Activated CD8-positive, alpha-beta memory T cell treated with anti-CD3 and anti-CD28 coated beads for 36 hours (primary cell): ENCODE results near the gene STT3A. TPM values are rescaled to one million over a fixed set of nuclear protein-coding genes. Genes with fewer than 3 reads are reported as not detected.
"Not testable (repeated sequence)": the region's sequence is repeated elsewhere in the genome, so short reads cannot be mapped to it uniquely, and the experiment has no call there.

Experiments
- CTCF ChIA-PET: fragments of 350-600 bp; sonication (Branson Sonifier 250); formaldehyde crosslinking; loops from one replicate; lab custom pipeline; 2021; ENCODE audit warnings: antibody characterized with exemption; lab: Charles Lee
- POLR2A ChIA-PET: fragments of 350-600 bp; sonication (Branson Sonifier 250); formaldehyde crosslinking; loops from one replicate; lab custom pipeline; 2021; ENCODE audit warnings: antibody characterized with exemption; lab: Charles Lee
- total RNA-seq, 2 experiments: library from RNA; stranded (reverse); gene quantifications; one replicate each; pipeline ENCODE4 v1.2.3, GENCODE V29; 2021

The STT3A gene
- total RNA-seq: 100 to 1,000 TPM; 144 to 151 TPM

DNA sequence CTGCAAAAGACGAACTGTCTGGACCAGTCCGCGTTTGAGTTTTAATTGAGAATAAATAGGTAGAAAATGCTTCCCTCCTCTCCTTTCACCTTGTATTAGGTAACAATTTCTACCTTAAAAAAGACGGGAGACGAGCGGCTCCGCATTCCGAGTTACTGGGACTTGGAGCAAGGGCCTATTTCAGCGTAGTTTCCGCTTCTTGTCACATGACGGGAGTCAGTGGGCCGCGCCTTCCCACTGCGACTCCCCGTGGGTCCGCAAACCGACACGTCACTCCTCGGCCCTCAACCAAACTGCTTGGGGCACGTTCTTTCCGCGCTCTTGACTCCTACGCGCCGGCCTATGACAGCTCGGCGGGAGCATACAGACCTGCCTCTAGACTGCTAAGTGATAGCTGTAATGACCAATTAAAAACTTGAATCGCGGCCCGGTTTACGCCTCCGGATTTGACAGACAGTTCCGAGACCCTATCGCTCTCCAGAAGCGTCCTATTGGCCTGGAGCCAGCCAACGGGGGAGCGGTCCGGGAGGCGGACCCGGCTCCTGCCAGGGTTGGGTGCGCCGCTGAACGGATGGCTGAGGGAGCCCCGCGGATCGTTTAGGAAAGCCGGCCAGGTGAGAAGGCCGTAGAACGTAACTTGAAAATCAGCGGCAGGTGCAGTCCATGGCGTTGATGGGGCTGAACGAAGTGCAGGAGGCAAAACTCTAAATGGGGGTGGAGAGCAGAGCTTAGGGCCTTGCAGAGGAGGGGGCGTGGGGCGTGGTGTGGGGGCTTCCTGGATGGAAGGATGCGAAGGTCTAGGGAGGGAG is at the start of gene STT3A:
Gene STT3A (plus strand): TSS at position 548 of the 809 bp plus-strand sequence. CDS start 3,064 bp downstream, outside the sequence.
- ChIA-PET POLR2A (interaction anchor here (0.5 to 3.4 kb wide), 5 partner anchors 11 to 679 kb away, joined by 3 to 31 read pairs (median 4); partner anchors contain the start of genes CHEK1, EI24 and PUS3), CTCF (interaction anchor here (1.2 to 3.0 kb wide), 3 partner anchors 23 to 33 kb away, joined by 6 to 11 read pairs (median 7); partner anchors contain the start of genes CHEK1 and EI24)

DNA sequence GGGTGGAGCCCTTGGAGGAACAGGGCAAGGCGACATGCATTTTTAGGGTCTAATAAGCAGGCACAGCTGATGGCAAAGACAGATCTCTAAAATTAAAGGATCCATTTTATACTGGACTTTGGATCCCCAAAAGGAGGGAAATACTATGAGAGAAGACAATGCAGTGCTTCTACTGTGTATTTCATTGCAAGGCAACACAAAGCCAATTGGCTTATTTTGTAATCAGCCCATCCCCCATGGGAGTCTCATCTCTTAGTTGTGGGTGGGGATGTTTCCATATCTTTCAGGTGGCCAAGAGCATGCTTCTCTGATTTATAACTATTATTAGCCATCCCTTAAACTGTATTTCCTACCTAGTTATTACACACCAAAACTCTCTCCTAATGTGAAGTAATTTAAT is 41.9 kb upstream of the STT3A start:
- ChIA-PET POLR2A (no interaction called here), CTCF (no interaction called here)

DNA sequence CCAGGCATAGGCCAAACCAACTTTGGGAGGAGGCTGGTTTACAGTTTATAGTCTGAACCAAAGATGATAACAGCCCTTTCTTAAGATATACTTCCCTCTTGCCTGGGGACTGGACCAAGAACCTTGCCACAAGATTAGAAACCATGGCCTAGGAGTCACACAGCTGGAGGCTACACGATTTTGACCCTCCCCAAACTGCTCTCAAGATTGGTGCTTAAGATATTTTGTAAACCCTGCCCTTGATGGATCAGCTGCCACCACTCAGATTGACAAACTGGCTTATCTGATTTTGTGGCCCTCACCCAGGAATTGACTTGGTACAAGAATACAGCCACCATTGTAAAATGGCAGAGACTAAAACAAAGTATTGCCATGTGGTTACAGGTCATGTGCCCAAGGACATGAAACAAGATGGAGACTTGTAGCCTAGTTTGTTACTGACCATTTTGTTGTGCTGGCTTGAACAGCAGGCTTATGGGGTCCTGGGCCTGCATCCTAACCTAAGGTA is 40.8 kb upstream of the STT3A start:
- ChIA-PET CTCF (no interaction called here), POLR2A (no interaction called here)

DNA sequence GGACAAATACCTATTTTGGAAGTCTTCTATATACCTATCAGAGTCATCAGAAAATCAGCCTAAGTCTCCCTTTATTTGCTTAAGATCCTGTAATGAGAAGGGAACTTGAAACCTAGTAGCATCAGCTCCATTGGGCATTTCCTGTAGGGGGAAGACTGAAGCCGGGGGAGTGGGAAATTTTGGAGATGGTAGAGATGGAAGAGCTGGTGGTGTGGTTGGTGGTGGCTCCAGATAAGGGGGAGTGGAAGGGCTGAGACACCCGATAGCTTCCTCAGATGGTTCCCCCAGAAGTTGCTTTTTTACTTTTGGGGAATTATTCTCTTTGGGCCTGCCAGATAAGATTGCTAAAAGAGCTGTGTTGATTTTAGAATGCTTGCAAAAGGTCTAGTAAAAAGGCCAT is 39.7 kb upstream of the STT3A start:
- ChIA-PET POLR2A (no interaction called here), CTCF (no interaction called here)

DNA sequence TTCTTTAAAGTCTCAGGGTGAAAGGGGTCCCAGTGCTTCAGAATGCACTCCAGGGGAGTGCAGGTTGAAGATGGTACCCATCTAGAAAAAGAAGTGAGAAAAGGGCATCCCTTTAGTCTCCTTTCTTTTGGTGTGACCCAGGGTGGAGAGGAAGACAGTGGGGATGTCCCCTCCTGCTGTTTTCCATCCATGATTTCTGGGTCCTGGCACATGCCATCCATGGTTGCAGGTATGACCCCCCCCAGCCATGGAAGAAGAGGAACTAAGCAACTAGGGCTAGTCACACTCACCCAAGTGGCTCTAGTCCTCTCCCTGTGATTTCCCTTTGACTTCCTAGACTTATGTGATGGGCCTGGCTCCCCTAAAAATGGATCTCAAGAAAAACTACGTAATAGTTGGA is 39.3 kb upstream of the STT3A start:
- ChIA-PET CTCF (no interaction called here), POLR2A (no interaction called here)

DNA sequence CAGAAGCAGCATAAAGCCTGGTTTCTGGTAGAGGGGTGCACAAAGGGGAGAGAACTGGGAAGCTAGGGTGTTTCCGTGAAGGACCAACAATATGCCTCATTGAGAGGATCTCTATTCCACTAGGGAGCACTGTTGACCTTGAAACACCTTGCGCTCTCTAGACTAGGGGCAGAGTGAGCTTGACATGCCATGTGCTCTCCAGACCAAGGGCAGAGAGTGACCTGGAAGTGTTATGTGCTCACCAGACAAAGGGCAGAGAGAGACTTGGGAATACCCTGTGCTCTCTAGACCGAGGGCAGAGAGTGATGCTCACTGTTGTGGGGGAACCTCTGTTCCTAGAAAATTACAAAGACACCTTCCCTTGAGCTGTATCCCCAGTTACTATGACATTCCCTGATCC is 38.6 kb upstream of the STT3A start:
- ChIA-PET CTCF (no interaction called here), POLR2A (no interaction called here)

DNA sequence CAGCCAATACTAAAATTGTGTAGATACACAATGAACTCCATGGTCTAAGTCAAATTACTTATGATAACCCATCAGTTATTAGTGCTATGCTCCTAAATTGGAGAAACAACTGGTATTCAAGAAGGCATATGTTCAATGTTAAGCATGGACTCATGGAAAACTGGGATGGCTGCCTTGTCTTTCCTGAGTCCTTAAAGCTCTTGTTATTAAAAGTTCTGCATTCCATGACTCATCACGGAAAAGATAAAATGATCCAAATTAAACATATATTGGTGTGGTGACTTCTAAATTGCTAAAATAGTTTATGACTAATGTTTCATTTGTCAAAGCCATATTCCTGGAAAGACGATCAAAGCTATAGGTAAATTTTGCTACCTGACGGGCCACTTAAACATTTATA is 32.8 kb upstream of the STT3A start:
- POLR2A ChIA-PET: no interaction called here

DNA sequence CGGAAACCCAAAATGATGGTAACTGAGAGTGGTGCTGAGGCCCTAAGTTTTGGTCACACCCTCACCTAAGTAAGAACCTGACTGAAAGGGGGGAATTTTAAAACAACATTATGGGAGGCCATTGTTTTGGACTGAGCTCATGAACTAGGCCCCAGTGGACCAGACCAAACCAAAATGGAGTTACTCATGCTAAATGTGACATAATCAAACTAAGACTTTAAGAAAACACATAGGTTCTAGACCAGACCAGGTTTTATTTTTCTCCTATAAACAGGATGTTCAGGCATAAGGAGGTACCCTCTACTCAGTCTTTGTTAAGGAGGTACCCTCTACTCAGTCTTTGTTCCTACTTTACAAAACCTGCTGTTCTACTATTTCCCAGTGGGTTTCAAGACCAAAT is 30.7 kb upstream of the STT3A start:
- POLR2A ChIA-PET: no interaction called here
- CTCF ChIA-PET: no interaction called here

More for the DNA sequence above, 32.8 kb upstream of the STT3A start:
- CTCF ChIA-PET: interaction anchor here (0.6 kb wide), 1 partner anchor 9 kb away, joined by 7 read pairs; no protein-coding TSS in a partner anchor

DNA sequence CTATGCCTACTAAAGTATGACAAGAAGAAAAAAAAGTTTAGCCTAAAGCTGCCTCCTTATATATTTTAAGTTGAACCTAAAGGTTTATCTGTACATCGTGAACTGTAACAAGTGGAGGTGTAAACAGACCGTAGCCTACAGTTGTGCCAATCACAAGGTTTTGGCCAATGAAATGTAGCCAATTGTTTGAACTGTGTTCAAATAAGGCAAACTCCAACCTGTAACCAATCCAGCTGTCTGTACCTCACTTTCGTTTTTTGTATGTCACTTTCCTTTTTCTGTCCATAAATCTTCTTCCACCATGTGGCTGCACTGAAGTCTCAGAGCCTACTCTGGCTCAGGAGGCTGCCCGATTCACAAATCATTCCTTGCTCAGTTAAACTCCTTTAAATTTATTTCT is 30.2 kb upstream of the STT3A start:
- ChIA-PET POLR2A (no interaction called here), CTCF (no interaction called here)

DNA sequence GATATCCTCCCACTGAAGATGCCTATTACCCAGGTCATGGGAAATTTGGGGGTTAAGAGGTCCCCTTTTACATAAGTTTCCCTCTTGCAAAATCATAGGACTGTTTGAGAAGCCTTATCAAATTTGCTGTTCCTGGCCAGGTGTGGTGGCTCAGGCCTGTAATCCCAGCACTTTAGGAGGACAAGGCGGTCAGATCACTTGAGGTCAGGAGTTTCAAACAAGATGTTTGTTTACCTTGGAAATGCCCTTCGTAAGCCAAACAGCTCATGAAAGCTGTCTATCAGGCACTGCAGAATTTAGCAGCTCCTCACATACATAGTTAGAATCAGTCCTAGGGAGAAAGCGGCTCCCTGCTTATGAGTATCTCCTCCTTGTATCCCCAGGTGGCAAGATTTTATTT is 28.3 kb upstream of the STT3A start:
- ChIA-PET CTCF (no interaction called here), POLR2A (no interaction called here)

DNA sequence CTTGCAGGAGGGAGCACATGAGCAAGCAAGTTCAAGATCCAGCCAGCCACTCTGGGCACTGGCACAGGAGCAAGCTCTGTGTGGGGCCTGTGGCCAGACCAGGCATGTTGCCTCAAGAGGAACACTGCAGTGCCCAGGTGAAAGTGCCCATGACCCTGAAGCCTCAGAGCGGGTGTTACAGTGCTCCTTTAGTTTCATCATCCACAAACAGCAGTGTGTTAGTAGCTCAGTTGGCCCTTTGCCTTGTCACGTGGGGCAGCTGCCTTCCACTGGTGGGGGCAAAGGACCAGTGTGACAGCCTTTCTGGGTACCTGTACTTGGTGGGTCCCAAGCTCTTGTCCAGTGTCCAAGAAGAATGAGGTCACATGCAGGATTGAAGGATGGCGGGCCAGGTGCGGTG is 26.4 kb upstream of the STT3A start:
- ChIA-PET CTCF (no interaction called here), POLR2A (no interaction called here)

DNA sequence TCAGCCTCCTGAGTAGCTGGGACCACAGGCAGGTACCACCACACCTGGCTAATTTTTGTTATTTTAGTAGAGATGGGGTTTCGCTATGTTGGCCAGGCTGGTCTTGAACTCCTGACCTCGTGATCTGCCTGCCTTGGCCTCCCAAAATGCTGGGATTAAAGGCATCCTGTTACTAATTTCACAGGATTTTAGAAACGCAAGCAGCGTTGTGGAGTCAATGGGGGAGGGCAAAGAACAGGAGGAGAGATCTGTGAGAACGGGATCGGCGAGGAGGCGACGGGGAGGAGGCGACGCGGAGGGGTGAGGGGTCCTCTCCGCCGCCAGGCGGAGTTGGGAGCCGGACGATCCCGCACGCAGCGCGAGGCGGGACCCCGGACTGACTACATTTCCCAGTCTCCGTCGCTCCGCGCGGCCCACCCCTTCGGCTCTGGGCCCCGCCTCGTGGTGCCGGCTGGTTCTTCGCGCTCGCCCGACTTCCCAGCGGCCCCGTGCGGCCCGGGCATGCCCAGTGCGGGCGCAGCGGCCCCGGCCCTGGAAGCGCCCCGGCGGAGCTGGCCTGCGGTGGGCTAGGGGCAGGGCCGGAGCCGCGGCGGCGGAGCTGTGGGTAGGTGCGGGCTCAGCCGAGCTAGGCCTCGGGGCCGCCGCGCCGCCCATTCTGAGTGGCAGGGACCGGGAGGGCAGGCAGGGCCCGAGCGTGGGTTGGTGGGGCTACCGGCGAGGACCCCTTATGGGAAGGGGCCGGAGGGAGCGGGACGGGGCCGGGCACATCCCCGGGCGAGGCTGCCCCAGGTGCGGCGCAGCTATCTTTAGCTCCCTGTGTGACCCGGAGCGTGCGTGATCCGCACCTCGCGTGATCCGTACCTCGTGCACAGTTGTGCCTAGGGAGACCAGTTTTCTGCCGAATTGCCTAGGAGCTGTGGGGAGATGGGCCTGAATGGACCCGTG is 23.4 kb upstream of the STT3A start, which contains the start of gene EI24:
Gene EI24 (plus strand): TSS at position 508 of the 945 bp plus-strand sequence. CDS start 3,051 bp downstream, outside the sequence.
- ChIA-PET POLR2A (interaction anchor here (0.9 to 2.2 kb wide), 8 partner anchors 13 to 334 kb away, joined by 3 to 31 read pairs (median 5); partner anchors contain the start of genes CHEK1, HYLS1, PUS3 and STT3A), CTCF (interaction anchor here (0.8 to 1.8 kb wide), 9 partner anchors 9 to 56 kb away, joined by 3 to 10 read pairs (median 4); partner anchors contain the start of gene STT3A)

DNA sequence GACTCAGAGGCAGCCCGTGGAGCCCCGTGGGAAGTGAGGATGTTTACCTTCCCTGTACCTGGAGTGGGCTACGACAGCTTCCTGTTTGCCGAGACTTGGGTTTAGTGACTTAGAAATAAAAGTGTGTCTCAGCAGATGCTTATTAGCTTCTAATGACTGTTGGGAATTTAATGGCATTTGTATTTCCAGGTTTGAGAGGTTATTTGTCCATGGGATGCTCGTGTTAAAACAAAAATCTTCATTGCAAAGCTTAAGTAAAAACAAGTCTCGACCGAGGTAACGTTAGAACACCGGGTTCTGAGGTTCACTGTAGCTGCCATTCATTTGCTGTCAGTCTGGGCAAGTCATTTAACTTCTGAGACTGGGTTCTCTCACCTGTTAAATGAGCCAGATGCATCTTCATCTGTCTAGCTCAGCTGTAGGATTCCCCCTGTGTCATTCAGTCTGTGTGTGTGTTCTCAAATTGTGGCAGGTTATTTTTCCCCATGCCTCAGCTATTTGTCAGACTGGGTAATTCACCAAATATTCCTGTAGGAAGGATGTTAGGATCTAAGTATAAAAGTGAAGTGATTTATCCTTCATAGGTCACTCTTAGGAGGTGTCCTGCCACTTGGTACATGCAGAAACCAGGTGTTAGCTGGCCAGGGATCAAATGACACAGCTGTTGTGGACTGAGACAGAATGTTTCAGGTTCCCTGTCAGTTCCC is 22.6 kb upstream of the STT3A start:
- ChIA-PET CTCF (interaction anchor here (0.8 to 1.8 kb wide), 7 partner anchors 9 to 55 kb away, joined by 3 to 10 read pairs (median 4); partner anchors contain the start of gene STT3A), POLR2A (interaction anchor here (0.6 to 2.2 kb wide), 9 partner anchors 8 to 333 kb away, joined by 3 to 31 read pairs (median 5); partner anchors contain the start of genes CHEK1, HYLS1, PUS3 and STT3A)

DNA sequence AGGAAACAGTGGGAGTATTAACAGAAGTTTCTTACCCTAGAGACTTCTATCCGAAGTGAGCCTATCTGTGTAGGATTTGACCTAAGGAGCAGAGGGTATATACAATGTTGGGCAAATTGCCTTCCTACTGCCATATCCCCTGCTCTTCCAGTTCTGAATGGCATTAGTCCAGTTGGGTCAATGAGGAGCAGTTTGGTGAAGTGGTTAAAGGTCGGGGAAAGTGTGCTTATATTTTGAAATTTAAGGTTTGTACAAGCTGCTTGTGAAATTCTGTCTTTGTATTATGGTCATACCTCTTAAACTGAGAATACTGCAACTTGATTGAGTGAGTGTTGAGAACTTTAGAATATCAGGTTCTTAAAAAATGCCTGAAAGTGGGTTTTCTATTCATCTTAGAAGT is 21.7 kb upstream of the STT3A start:
- POLR2A ChIA-PET: interaction anchor here (2.1 to 2.2 kb wide), 2 partner anchors 21 to 317 kb away, joined by 10 to 31 read pairs; partner anchors contain the start of genes HYLS1 and STT3A
- CTCF ChIA-PET: interaction anchor here (1.8 kb wide), 1 partner anchor 55 kb away, joined by 4 read pairs; no protein-coding TSS in a partner anchor

DNA sequence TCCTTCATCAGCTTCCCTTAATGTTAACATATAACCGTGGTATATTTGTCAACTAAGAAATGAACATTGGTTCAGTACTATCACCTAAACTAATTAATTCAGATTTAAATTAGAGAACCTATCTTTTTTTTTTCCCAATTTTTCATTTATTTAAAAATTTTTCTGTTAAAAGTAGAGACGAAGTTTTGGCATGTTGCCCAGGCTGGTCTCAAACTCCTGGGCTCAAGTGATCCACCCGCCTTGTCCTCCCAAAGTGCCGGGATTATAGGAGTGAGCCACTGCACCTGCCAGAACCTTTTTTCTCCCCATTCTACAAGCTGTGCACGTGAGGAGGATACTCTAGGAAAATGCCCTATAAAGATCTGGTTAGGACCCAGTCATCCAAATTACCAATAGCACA is 19.7 kb upstream of the STT3A start:
- POLR2A ChIA-PET: no interaction called here
- CTCF ChIA-PET: interaction anchor here (1.0 kb wide), 1 partner anchor 60 kb away, joined by 3 read pairs; no protein-coding TSS in a partner anchor

DNA sequence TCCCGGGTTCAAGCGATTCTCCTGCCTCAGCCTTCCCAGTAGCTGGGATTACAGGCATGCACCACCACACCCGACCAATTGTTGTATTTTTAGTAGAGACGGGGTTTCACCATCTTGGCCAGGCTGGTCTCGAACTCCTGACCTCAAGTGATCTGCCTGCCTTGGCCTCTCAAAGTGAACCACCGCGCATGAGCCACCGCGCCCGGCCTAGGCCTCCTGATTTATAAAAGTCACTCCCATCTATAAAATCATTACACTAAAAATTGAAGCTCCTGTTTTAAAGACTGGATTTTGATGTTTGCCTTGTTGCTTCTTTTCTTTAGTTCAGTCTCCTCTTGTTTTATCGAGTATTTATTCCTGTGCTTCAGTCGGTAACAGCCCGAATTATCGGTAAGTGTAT is 15.5 kb upstream of the STT3A start:
- CTCF ChIA-PET, POLR2A ChIA-PET: not testable (repeated sequence)

DNA sequence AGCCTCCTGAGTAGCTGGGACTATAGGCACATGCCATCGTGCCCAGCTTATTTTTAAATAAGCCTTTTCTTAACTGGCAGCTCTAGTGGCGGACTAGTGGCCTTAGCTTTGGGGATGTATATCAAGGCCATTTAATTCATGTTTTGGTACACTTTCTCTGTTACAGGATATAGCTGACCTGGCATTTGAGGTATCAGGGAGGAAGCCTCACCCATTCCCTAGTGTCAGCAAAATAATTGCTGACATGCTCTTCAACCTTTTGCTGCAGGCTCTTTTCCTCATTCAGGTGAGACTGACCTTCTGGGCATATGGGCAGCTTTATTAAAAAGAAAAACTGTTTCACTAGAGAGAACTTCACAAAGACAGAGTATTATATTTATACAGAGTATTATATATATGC is 13.9 kb upstream of the STT3A start:
- CTCF ChIA-PET: interaction anchor here (0.7 kb wide), 1 partner anchor 9 kb away, joined by 3 read pairs; the partner anchor contains the start of gene EI24
- POLR2A ChIA-PET: no interaction called here

DNA sequence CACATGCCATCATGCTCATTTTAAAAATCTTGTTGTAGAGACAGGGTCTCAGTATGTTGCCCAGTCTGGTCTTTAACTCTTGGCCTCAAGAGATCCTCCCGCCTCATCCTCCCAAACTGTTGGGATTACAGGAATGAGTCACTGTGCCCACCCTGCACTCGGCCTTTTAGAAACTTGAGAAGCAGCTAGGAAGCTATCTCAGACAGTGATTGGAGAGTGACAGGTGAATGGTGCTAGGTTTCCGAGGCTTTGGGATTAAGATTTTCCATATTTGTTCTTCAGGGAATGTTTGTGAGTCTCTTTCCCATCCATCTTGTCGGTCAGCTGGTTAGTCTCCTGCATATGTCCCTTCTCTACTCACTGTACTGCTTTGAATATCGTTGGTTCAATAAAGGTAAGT is 12.8 kb upstream of the STT3A start:
- POLR2A ChIA-PET: no interaction called here
- CTCF ChIA-PET: interaction anchor here (0.8 kb wide), 1 partner anchor 10 kb away, joined by 3 read pairs; the partner anchor contains the start of gene EI24
